Colon (tissue), 2 donors: ENCODE data around the gene EVI5.

ENCODE experiments used
- FAIRE-seq: peaks from 2 replicates; lab custom pipeline; 2012; peaks lifted over from hg19 to GRCh38; lab: Jason Lieb, UNC
- donor health status: control.
- donor health status: control.

The EVI5 gene

GRCh38 chr1:92784639-92785500 lies at the start of gene EVI5:
EVI5 (minus strand) TSS chr1:92785108; CDS start chr1:92736546, 48,562 bp downstream.
- FAIRE-seq = no peak

GRCh38 chr1:92834617-92835016 lies 49.7 kb upstream of the EVI5 start:
- FAIRE-seq = no peak

GRCh38 chr1:92833840-92834239 lies 48.9 kb upstream of the EVI5 start:
- no peak for FAIRE-seq

GRCh38 chr1:92832537-92833114 lies 47.7 kb upstream of the EVI5 start:
- no peak for FAIRE-seq

- no peak for FAIRE-seq
Observed at GRCh38 chr1:92831762-92832536, 47.0 kb upstream of the EVI5 start, which contains the start of gene RPL5. RPL5 (plus strand) TSS chr1:92832040; CDS start chr1:92832115, 75 bp downstream.

- no peak for FAIRE-seq
Observed at GRCh38 chr1:92831368-92831761, 46.5 kb upstream of the EVI5 start.

GRCh38 chr1:92826792-92827191 lies 41.9 kb upstream of the EVI5 start:
- FAIRE-seq = no peak

GRCh38 chr1:92822879-92823278 lies 38.0 kb upstream of the EVI5 start:
- no peak for FAIRE-seq

GRCh38 chr1:92820551-92820950 lies 35.6 kb upstream of the EVI5 start:
- no peak for FAIRE-seq

- no peak for FAIRE-seq
Observed at GRCh38 chr1:92820024-92820423, 35.1 kb upstream of the EVI5 start.

GRCh38 chr1:92817986-92818764 lies 33.3 kb upstream of the EVI5 start:
- FAIRE-seq = no peak

- FAIRE-seq = no peak
Observed at GRCh38 chr1:92817137-92817697, 32.3 kb upstream of the EVI5 start.

- no peak for FAIRE-seq
Observed at GRCh38 chr1:92816732-92817131, 31.8 kb upstream of the EVI5 start.

- no peak for FAIRE-seq
Observed at GRCh38 chr1:92808381-92808780, 23.5 kb upstream of the EVI5 start.

GRCh38 chr1:92805216-92805615 lies 20.3 kb upstream of the EVI5 start:
- no peak for FAIRE-seq

- FAIRE-seq = peak; percentile 5
Observed at GRCh38 chr1:92804721-92805201, 19.9 kb upstream of the EVI5 start.

- no peak for FAIRE-seq
Observed at GRCh38 chr1:92803140-92803887, 18.4 kb upstream of the EVI5 start.

GRCh38 chr1:92797961-92798360 lies 13.1 kb upstream of the EVI5 start:
- no peak for FAIRE-seq

- FAIRE-seq = no peak
Observed at GRCh38 chr1:92797297-92797696, 12.4 kb upstream of the EVI5 start.

- FAIRE-seq = no peak
Observed at GRCh38 chr1:92795166-92795565, 10.3 kb upstream of the EVI5 start.

- no peak for FAIRE-seq
Observed at GRCh38 chr1:92792340-92792782, 7.5 kb upstream of the EVI5 start.
